HG03432 (cell line): ENCODE measurements around the gene PLCD4.

ENCODE experiments used
- ATAC-seq: cut with Tn5 transposase; IDR thresholded peaks from one replicate; pipeline ENCODE4 v1.9.1; 2021; ENCODE audit warnings: mild to moderate bottlenecking, moderate library complexity; ENCODE audit not compliant: unreplicated experiment

The PLCD4 gene

GRCh38 chr2:218662377-218662776 is 54.7 kb downstream of the PLCD4 start:
- ATAC-seq, result no peak

DNA sequence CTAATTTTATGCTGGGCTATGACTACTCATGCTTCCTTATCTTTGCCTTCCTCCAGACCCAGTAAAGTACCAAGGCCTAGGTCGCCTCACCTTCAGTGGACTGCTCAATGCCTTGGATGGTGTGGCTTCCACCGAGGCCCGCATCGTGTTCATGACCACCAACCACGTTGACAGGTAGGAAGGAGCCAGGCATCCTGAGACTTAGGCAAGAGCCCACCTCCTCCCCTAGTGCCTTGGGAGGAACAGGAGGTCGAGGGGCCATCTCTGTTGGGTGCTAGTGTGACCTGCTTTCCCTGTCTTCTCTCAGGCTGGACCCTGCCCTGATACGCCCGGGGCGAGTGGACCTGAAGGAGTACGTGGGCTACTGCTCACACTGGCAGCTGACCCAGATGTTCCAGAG is 55.1 kb downstream of the PLCD4 start:
- ATAC-seq, result no peak

GRCh38 chr2:218663901-218664300 is 56.2 kb downstream of the PLCD4 start:
- ATAC-seq, result no peak

GRCh38 chr2:218664653-218665052 is 57.0 kb downstream of the PLCD4 start:
- ATAC-seq, result no peak

DNA sequence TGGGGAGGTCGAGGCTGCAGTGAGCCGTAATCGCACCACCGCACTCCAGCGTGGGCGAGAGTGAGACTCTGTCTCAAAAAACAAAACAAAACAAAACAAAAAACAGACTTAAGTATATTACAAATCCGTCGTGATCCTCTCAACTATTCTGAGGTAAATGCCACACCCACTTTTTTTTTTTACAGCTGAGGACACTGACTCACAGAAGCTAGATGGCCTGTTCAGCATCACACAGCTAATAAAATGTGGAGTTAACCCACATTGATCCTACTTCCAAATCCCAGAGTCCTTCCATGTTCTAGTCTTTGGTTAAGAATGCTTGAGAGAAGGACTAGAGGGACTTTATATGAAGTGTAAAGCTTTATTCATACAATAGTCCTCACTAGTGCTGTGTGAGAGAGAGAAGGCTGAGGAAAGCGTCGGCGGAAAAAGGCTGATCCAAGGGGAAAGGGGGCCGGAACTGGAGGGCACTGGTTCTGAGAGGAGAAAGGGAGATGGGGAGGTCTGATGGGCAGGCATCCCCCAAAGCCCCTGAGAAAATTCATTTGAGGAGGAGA is 63.5 kb downstream of the PLCD4 start:
- ATAC-seq, result no peak

DNA sequence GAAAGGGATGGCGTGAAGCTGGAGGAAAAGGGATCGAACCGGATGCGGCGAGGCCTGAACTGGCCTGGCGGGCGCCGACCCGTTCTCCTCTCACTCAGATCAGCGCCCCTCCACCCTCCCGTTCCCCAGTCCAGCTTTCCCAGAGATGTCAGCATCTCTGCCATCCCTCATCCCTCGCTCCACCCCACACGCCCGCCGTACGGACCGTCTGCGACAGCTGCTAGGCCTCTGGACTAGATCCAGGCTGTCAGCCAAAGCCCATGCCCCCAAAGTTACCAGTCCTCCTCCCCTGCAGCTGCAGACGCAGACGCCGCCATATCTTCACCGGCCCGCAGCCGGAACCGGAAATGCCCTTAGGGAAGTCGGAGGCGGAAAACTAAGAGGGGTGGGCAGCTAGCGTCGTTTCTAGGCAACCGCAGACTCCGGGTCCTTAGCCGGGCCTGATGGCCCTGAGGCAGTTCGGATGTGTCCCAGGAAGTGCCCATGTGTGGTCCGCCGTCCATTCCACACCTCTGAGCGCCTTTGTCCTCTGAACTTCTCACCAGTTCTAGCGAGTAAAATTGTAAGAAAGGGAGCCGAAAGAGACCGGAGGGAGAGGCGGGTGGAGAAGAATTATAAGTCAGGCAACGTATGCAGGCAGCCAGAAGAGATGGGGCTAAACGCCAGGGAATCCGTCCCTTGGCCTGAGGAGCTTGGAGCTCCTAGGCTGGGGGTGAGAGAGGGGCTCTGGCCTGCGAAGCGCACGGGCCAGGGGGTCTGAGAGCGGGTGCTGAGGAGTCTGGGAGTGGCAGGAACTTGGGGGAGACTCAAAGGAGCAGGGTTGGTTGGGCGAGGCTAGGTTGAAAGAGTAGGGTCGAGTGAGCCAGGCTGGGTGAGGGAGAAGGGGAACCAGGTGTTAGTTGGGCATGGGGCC is 64.2 kb downstream of the PLCD4 start, which contains the start of the genes RNF25 and STK36:
RNF25 (minus strand) TSS at position 349 of the 913 bp plus-strand sequence; CDS start at position 317, 32 bp downstream.
STK36 (plus strand) TSS at position 433 of the 913 bp plus-strand sequence. CDS start 744 bp downstream, outside the sequence.
- peak; percentile 99 for ATAC-seq

GRCh38 chr2:218679119-218679518 is 71.4 kb downstream of the PLCD4 start:
- ATAC-seq, result no peak

GRCh38 chr2:218680061-218680460 is 72.4 kb downstream of the PLCD4 start:
- no peak for ATAC-seq
